Dendritic cell treated with granulocyte-macrophage colony-stimulating factor and Interleukin-4, amounts not matched to agents 40 ng/mL and 50 ng/mL, for 4 days (primary cell): ENCODE results near the gene VGLL4.

ENCODE experiments used
- H3K27ac Mint-ChIP-seq: one replicate; pipeline ENCODE4 v1.8.0; 2022; ENCODE audit warnings: mild to moderate bottlenecking, mixed read lengths
- H3K27me3 Mint-ChIP-seq: one replicate; pipeline ENCODE4 v1.8.0; 2022; ENCODE audit warnings: mild to moderate bottlenecking, mixed read lengths
- H3K36me3 Mint-ChIP-seq: one replicate; pipeline ENCODE4 v1.8.0; 2022; ENCODE audit warnings: low read depth, mixed read lengths
- H3K4me1 Mint-ChIP-seq: one replicate; pipeline ENCODE4 v1.8.0; 2022; ENCODE audit warnings: low read depth, mixed read lengths
- H3K4me3 Mint-ChIP-seq: one replicate; pipeline ENCODE4 v1.8.0; 2022; ENCODE audit warnings: mild to moderate bottlenecking, moderate library complexity, mixed read lengths
- H3K9me3 Mint-ChIP-seq: one replicate; pipeline ENCODE4 v1.8.0; 2022; ENCODE audit warnings: mixed read lengths
- intact Hi-C: fragments of 100-400 bp; cut with micrococcal nuclease; formaldehyde crosslinking; loops from one replicate; pipeline ENCODE4 v1.15.0; 2022

The VGLL4 gene

GRCh38 chr3:11627612-11628011, 16.1 kb downstream of the VGLL4 start:
- Mint-ChIP-seq H3K27me3 (no peaks in the 10 kb centered on the region), H3K27ac (no peak overlapping the region), H3K9me3 (no peaks in the 10 kb centered on the region), H3K4me1 (peaks cover 41% of the 10 kb centered on the region), H3K4me3 (no peak overlapping the region), H3K36me3 (peaks cover 5% of the 10 kb centered on the region)
- intact Hi-C loops: no loop called here

GRCh38 chr3:11626084-11626463, 17.6 kb downstream of the VGLL4 start:
- Mint-ChIP-seq H3K36me3 (peaks cover 5% of the 10 kb centered on the region), H3K27ac (no peak overlapping the region), H3K27me3 (no peaks in the 10 kb centered on the region), H3K4me3 (no peak overlapping the region), H3K9me3 (no peaks in the 10 kb centered on the region), H3K4me1 (peaks cover 51% of the 10 kb centered on the region)
- intact Hi-C loops: no loop called here

GRCh38 chr3:11625376-11626083, 18.2 kb downstream of the VGLL4 start:
- Mint-ChIP-seq H3K27me3 (no peaks in the 10 kb centered on the region), H3K9me3 (no peaks in the 10 kb centered on the region), H3K4me3 (no peak overlapping the region), H3K36me3 (peaks cover 5% of the 10 kb centered on the region), H3K27ac (no peak overlapping the region), H3K4me1 (peaks cover 57% of the 10 kb centered on the region)
- intact Hi-C loops: no loop called here

DNA sequence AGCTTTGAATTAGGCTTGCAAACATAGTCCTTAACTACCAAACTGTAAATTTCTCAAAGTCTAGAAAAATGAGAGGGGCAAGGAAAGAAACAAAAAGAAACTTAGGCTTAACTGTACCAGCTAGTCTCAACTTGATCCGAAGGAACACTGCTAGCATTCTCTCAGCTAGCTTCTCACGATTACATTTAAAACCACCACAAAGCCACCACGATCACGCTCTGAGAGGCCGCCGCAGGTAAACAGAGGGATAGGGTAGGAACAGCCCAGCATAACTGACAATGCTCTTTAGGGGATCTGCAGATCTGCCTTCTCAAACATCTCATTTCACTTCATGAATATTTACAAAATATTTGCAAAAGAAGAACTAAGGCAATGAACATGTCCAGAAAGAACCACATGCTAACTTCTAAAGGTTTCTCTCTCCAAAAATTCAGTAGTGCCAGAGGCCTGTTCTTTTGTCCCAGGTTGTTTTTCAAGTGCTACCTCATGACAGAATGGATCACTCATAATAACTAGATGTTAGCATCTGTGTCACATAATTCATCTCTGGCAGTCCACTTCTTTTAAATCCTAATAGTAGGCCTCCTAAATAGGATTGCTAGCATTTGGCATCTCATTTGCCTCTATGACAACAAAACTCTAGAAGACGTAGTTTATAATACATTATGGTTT, 18.9 kb downstream of the VGLL4 start:
- H3K4me3 Mint-ChIP-seq: no peak overlapping the region
- intact Hi-C loops: no loop called here
- H3K27ac Mint-ChIP-seq: no peak overlapping the region
- peaks cover 5% of the 10 kb centered on the region for H3K36me3 Mint-ChIP-seq
- no peaks in the 10 kb centered on the region for H3K27me3 Mint-ChIP-seq
- no peaks in the 10 kb centered on the region for H3K9me3 Mint-ChIP-seq
- H3K4me1 Mint-ChIP-seq: peaks cover 62% of the 10 kb centered on the region

- Mint-ChIP-seq H3K4me1 (peaks cover 63% of the 10 kb centered on the region), H3K9me3 (no peaks in the 10 kb centered on the region), H3K4me3 (no peak overlapping the region), H3K36me3 (peaks cover 5% of the 10 kb centered on the region), H3K27ac (no peak overlapping the region), H3K27me3 (no peaks in the 10 kb centered on the region)
- intact Hi-C loops: no loop called here
Observed at GRCh38 chr3:11624161-11624560, 19.6 kb downstream of the VGLL4 start.

GRCh38 chr3:11622586-11623550, 20.8 kb downstream of the VGLL4 start:
- Mint-ChIP-seq H3K4me1 (peaks cover 63% of the 10 kb centered on the region), H3K9me3 (no peaks in the 10 kb centered on the region), H3K27me3 (no peaks in the 10 kb centered on the region), H3K27ac (no peak overlapping the region), H3K36me3 (peaks cover 5% of the 10 kb centered on the region), H3K4me3 (no peak overlapping the region)
- intact Hi-C loops: no loop called here

DNA sequence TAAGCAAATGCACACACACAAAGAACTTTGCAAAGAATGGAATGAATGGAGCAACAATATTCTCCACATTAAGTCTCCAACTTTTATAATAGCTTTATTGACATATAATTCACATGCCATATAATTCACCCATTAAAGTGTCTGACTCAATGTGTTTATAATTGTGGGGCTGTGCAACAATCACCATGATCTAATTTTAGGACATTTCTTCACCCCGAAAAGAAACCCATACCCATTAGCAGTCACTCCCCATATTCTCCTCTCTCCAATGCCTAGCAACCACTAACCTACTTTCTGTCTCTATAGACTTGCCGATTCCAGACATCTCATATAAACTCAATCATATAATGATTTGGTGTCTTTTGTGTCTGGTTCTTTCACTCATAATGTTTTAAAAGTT, 22.6 kb downstream of the VGLL4 start:
- no peaks in the 10 kb centered on the region for H3K27me3 Mint-ChIP-seq
- no peaks in the 10 kb centered on the region for H3K9me3 Mint-ChIP-seq
- H3K27ac Mint-ChIP-seq: no peak overlapping the region
- no peaks in the 10 kb centered on the region for H3K36me3 Mint-ChIP-seq
- no peak overlapping the region for H3K4me3 Mint-ChIP-seq
- peaks cover 53% of the 10 kb centered on the region for H3K4me1 Mint-ChIP-seq
- intact Hi-C loops: no loop called here

DNA sequence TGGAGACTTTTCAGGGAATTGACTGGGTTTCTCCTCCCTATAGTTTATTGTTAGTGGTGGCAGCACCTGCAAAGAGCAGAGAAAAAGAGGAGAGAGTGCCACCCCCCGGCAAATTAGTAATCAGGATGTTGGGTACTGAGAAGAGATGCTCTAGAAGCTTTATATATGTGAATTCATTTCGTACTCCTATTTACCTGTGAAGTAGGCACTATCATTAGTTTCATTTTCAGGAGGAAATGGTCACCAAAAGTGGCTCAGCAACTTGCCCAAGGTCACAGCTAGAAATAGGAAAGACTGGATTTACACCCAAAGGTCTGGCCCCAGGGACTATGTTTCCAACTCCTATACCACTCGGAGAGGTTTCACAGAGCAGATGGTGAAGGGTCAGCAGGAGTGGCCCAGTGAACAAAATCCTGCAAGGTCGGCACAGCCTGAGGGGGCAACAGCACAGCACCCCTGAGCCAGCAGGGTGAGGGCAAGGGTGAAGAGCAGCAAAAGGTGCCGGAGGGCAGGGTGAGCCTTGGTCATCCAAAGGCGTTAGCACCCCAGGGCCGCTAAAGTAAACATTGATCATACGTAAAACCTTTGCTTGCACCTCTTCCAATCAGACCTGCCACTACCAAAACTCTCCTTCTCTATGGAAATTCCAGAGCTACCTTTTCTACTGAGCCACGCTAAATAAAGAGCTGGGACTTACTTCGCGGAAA, 23.6 kb downstream of the VGLL4 start:
- H3K27me3 Mint-ChIP-seq: no peaks in the 10 kb centered on the region
- H3K36me3 Mint-ChIP-seq: no peaks in the 10 kb centered on the region
- no peak overlapping the region for H3K27ac Mint-ChIP-seq
- H3K9me3 Mint-ChIP-seq: no peaks in the 10 kb centered on the region
- intact Hi-C loops: no loop called here
- peaks cover 56% of the 10 kb centered on the region for H3K4me1 Mint-ChIP-seq
- H3K4me3 Mint-ChIP-seq: no peak overlapping the region

GRCh38 chr3:11619461-11619860, 24.3 kb downstream of the VGLL4 start:
- no peaks in the 10 kb centered on the region for H3K36me3 Mint-ChIP-seq
- intact Hi-C loops: no loop called here
- H3K4me1 Mint-ChIP-seq: peaks cover 51% of the 10 kb centered on the region
- H3K9me3 Mint-ChIP-seq: no peaks in the 10 kb centered on the region
- no peak overlapping the region for H3K4me3 Mint-ChIP-seq
- H3K27me3 Mint-ChIP-seq: no peaks in the 10 kb centered on the region
- H3K27ac Mint-ChIP-seq: no peak overlapping the region

DNA sequence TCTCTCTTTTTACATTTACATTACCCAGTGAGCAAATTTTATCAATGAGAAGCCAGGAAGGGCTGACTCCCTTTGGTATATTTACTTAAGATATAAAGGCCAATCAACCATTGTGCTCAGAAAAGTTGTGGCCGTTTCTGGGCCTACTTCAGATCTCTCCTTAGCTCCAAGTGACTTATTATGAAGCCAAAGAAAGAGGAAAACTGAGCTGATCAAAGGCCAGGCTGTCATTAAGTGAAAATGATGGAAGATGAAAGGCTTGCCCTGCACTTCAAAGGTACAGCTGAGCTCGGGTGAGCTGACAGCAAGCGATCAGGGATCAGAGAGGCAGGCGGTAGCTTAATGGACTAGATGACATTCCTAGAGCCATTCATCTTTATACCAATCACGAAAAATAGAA, 24.8 kb downstream of the VGLL4 start:
- peaks cover 47% of the 10 kb centered on the region for H3K4me1 Mint-ChIP-seq
- no peak overlapping the region for H3K4me3 Mint-ChIP-seq
- no peaks in the 10 kb centered on the region for H3K27me3 Mint-ChIP-seq
- intact Hi-C loops: no loop called here
- no peaks in the 10 kb centered on the region for H3K36me3 Mint-ChIP-seq
- no peaks in the 10 kb centered on the region for H3K9me3 Mint-ChIP-seq
- H3K27ac Mint-ChIP-seq: no peak overlapping the region

- no peak overlapping the region for H3K27ac Mint-ChIP-seq
- H3K27me3 Mint-ChIP-seq: no peaks in the 10 kb centered on the region
- peaks cover 30% of the 10 kb centered on the region for H3K4me1 Mint-ChIP-seq
Observed at GRCh38 chr3:11616551-11616950, 27.2 kb downstream of the VGLL4 start.

GRCh38 chr3:11613851-11614487, 29.7 kb downstream of the VGLL4 start:
- Mint-ChIP-seq H3K27me3 (no peaks in the 10 kb centered on the region), H3K9me3 (no peaks in the 10 kb centered on the region), H3K27ac (no peak overlapping the region), H3K4me1 (peaks cover 20% of the 10 kb centered on the region), H3K36me3 (peaks cover 19% of the 10 kb centered on the region), H3K4me3 (no peak overlapping the region)
- intact Hi-C loops: no loop called here

More at GRCh38 chr3:11616551-11616950, 27.2 kb downstream of the VGLL4 start:
- intact Hi-C loops: no loop called here
- no peak overlapping the region for H3K4me3 Mint-ChIP-seq
- peaks cover 12% of the 10 kb centered on the region for H3K36me3 Mint-ChIP-seq
- no peaks in the 10 kb centered on the region for H3K9me3 Mint-ChIP-seq

- H3K36me3 Mint-ChIP-seq: peaks cover 19% of the 10 kb centered on the region
- no peak overlapping the region for H3K27ac Mint-ChIP-seq
- H3K9me3 Mint-ChIP-seq: no peaks in the 10 kb centered on the region
- peaks cover 24% of the 10 kb centered on the region for H3K4me1 Mint-ChIP-seq
- intact Hi-C loops: no loop called here
- H3K27me3 Mint-ChIP-seq: no peaks in the 10 kb centered on the region
- no peak overlapping the region for H3K4me3 Mint-ChIP-seq
Observed at GRCh38 chr3:11613319-11613718, 30.4 kb downstream of the VGLL4 start.
